Choroid plexus epithelial cell (primary cell): ENCODE measurements around the gene DCDC2C.

Source experiments
- DNase-seq: peaks from one replicate; pipeline ENCODE4 v3.0.0-alpha.2; 2010; ENCODE audit warnings: low read depth
- H3K4me3 ChIP-seq: 2 replicates; pipeline ENCODE4 v1.5.1; 2011; ENCODE audit warnings: low read depth, mild to moderate bottlenecking, control low read depth, low read length, moderate library complexity
- CTCF ChIP-seq: conservative IDR thresholded peaks from 2 replicates; pipeline ENCODE4 v1.5.1; 2011; ENCODE audit warnings: low read depth, mild to moderate bottlenecking, control low read depth, inconsistent platforms, low read length, moderate library complexity

Gene DCDC2C

GRCh38 chr2:3839476-3839875 is 136.1 kb downstream of the DCDC2C start:
- TF ChIP-seq CTCF = no peak
- no peak overlapping the region for H3K4me3 ChIP-seq
- DNase-seq = peak; percentile 6

GRCh38 chr2:3840611-3841155 is 137.3 kb downstream of the DCDC2C start:
- DNase-seq = no peak
- no peak for TF ChIP-seq CTCF
- H3K4me3 ChIP-seq = no peak overlapping the region

- no peak for TF ChIP-seq CTCF
- H3K4me3 ChIP-seq = no peak overlapping the region
- no peak for DNase-seq
Measured at GRCh38 chr2:3847397-3848052, 144.2 kb downstream of the DCDC2C start.

- DNase-seq = no peak
- no peak for TF ChIP-seq CTCF
Measured at GRCh38 chr2:3848776-3849175, 145.4 kb downstream of the DCDC2C start.

GRCh38 chr2:3849213-3849612 is 145.8 kb downstream of the DCDC2C start:
- no peak for DNase-seq
- no peak for TF ChIP-seq CTCF
- no peak overlapping the region for H3K4me3 ChIP-seq

More at GRCh38 chr2:3848776-3849175, 145.4 kb downstream of the DCDC2C start:
- H3K4me3 ChIP-seq = no peak overlapping the region

- no peak for DNase-seq
- TF ChIP-seq CTCF = no peak
- no peak overlapping the region for H3K4me3 ChIP-seq
Measured at GRCh38 chr2:3857576-3857975, 154.2 kb downstream of the DCDC2C start.
